T1000 (cell line): ENCODE measurements around the gene ADIPOR2.
"Not testable (repeated sequence)": the region's sequence is repeated elsewhere in the genome, so short reads cannot be mapped to it uniquely, and the experiment has no call there.

Experiments
- DNase-seq: peaks from one replicate; lab custom pipeline; 2025; ENCODE audit warnings: mixed read lengths; lab: John Stamatoyannopoulos, UW

The ADIPOR2 gene

GRCh38 chr12:1665366-1665765 is 25.5 kb upstream of the ADIPOR2 start:
- no peak for DNase-seq

- DNase-seq = no peak
Observed at GRCh38 chr12:1666215-1666614, 24.7 kb upstream of the ADIPOR2 start.

- DNase-seq = no peak
Observed at GRCh38 chr12:1666685-1667162, 24.1 kb upstream of the ADIPOR2 start.

GRCh38 chr12:1668833-1669543 is 21.9 kb upstream of the ADIPOR2 start:
- no peak for DNase-seq

- DNase-seq = no peak
Observed at GRCh38 chr12:1670358-1671268, 20.3 kb upstream of the ADIPOR2 start.

GRCh38 chr12:1676043-1676442 is 14.8 kb upstream of the ADIPOR2 start:
- DNase-seq = no peak

GRCh38 chr12:1680804-1681492 is 9.9 kb upstream of the ADIPOR2 start:
- DNase-seq = no peak

- DNase-seq = no peak
Observed at GRCh38 chr12:1681493-1681807, 9.4 kb upstream of the ADIPOR2 start.

- DNase-seq = no peak
Observed at GRCh38 chr12:1688086-1688710, 2.7 kb upstream of the ADIPOR2 start.

GRCh38 chr12:1691123-1692007 is 495 bp downstream of the ADIPOR2 start:
- no peak for DNase-seq

- no peak for DNase-seq
Observed at GRCh38 chr12:1692226-1692625, 1.4 kb downstream of the ADIPOR2 start.

GRCh38 chr12:1692895-1693610 is 2.2 kb downstream of the ADIPOR2 start:
- no peak for DNase-seq

GRCh38 chr12:1695097-1695496 is 4.2 kb downstream of the ADIPOR2 start:
- DNase-seq = not testable (repeated sequence)

- DNase-seq = no peak
Observed at GRCh38 chr12:1695886-1696670, 5.2 kb downstream of the ADIPOR2 start.

GRCh38 chr12:1696800-1697199 is 5.9 kb downstream of the ADIPOR2 start:
- DNase-seq = no peak

- DNase-seq = no peak
Observed at GRCh38 chr12:1697271-1697670, 6.4 kb downstream of the ADIPOR2 start.

- DNase-seq = no peak
Observed at GRCh38 chr12:1698720-1699119, 7.8 kb downstream of the ADIPOR2 start.

GRCh38 chr12:1702713-1703112 is 11.8 kb downstream of the ADIPOR2 start:
- no peak for DNase-seq
